RWPE1 (cell line): ENCODE measurements around the gene ZMYND11.
"Not testable (repeated sequence)": the region's sequence is repeated elsewhere in the genome, so short reads cannot be mapped to it uniquely, and the experiment has no call there.

Source experiments
- CTCF ChIA-PET: fragments of 350-600 bp; sonication (Branson Sonifier 250); formaldehyde crosslinking; extraction: SDS; loops from one replicate; lab custom pipeline; 2021; lab: Yijun Ruan, JAX
- POLR2A ChIA-PET: fragments of 400-600 bp; formaldehyde crosslinking; extraction: SDS; loops from one replicate; lab custom pipeline; 2020; ENCODE audit warnings: antibody characterized with exemption; ENCODE audit not compliant: low non-redundant PET; lab: Yijun Ruan, JAX
- DNase-seq: peaks from one replicate; pipeline ENCODE4 v3.0.0; 2012; ENCODE audit warnings: low spot score
- H3K27ac ChIP-seq: fragments of 450-650 bp; 2 replicates; pipeline ENCODE4 v1.5.1; 2017
- CTCF ChIP-seq: fragments of 450-650 bp; conservative IDR thresholded peaks from 2 replicates; pipeline ENCODE4 v1.5.1; 2017; ENCODE audit warnings: low read depth, mild to moderate bottlenecking

Gene ZMYND11

DNA sequence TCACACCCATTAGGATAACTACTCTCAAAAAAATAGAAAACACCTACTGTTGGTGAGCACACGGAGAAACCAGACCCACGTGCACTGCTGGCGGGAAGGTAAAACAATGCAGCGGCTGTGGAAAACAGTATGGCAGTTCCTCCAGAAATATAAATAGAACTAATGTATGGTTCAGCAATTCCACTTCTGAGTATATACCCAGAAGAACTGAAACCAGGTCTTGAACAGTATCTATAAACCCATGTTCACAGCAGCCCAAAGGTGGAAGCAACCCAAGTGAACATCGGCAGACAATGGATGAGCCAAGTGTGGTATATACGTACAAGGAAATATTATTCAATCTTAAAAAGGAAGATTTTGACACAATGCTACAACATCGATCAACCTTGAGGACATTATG lies 164.7 kb downstream of the ZMYND11 start:
- H3K27ac ChIP-seq = no peak overlapping the region
- DNase-seq = no peak
- CTCF ChIA-PET = no interaction called here
- POLR2A ChIA-PET = no interaction called here
- no peak for TF ChIP-seq CTCF

DNA sequence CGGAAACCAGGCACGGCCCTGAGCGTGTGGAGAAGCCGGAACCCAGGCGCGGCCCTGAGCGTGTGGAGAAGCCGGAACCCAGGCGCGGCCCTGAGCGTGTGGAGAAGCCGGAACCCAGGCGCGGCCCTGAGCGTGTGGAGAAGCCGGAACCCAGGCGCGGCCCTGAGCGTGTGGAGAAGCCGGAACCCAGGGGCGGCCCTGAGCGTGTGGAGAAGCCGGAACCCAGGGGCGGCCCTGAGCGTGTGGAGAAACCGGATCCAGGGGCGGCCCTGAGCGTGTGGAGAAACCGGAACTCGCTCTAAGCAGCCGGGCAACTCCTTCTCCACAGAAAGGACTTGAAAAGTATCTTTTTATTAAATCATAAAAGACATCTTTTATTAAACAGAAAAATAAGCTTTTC lies 165.3 kb downstream of the ZMYND11 start:
- CTCF ChIA-PET, POLR2A ChIA-PET, DNase-seq, H3K27ac ChIP-seq: not testable (repeated sequence)

DNA sequence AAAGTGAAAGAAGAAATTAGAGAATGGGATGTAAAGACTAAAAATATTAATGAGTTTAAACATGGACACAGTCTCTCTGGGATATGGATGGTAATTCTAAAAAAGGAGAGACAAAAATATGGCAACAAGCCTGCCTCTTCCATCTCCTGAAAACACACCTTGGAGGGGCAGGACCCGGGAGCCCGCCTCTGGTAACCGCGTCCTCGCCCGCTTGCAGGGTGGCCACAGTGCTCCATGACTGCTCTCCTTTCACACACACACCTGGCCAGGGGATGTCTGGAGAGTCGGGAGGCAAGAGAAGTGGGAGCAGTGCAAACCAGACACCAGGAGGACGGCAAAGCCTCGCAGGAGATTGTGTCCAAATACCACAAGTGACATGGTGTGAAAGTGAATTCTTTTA lies 166.3 kb downstream of the ZMYND11 start:
- ChIA-PET POLR2A (no interaction called here), CTCF (no interaction called here)

More for the DNA sequence above, 166.3 kb downstream of the ZMYND11 start:
- H3K27ac ChIP-seq = no peak overlapping the region
- DNase-seq = no peak
- TF ChIP-seq CTCF = no peak
